SK-N-MC (cell line): ENCODE results near the gene AVP.

Source experiments
- EZH2 ChIP-seq: fragments of 200-600 bp; sonication (generic); IDR thresholded peaks from one replicate; pipeline ENCODE4 v1.6.1; 2017; ENCODE audit warnings: antibody characterized with exemption
- POLR2AphosphoS5 ChIP-seq: IDR thresholded peaks from 2 replicates; pipeline ENCODE4 v1.6.1; 2012; ENCODE audit warnings: mild to moderate bottlenecking, low read depth, low read length, borderline replicate concordance

DNA sequence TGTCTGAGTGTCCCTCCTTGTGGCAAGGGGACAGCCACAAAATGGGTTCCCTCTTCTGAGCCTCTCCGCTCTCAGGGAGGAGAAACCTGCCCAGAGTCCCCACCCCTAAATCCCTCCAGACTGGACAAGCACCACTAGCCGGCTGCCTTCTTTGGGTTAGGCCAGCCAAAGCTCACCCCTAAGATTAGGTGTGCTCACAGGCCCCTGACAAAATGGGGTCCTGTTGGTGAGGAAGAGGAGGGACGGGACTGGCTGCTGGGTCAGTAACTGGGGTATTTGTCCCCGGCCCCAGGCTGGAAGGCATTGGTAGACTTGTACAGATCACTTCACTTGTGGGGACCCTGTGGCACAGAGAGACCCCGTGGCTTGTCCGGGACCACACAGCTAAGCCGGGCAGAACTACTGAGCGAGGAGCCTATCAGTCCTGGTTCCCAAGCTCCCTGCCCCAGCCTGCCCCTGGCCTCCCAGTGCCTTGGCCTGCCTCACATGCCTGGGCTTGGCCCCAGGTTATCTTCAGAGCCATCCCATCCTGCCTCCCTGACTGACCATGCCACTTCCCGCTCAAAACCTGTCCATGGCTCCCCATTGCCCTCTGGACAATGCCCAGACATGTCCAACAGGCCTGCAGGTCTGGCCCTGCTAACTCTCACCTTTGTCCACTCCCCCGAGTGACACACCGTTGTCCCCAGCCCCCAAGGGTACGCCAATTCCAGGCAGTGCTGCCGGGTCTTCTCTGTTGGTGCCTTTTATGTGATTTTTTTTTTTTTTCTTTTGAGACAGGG lies 10.5 kb upstream of the AVP start:
- TF ChIP-seq EZH2 (no peak), POLR2AphosphoS5 (no peak)
